IPS DF 4.7 (cell line): ENCODE data around the gene SLC12A5.

Experiments used
- DNase-seq: peaks from one replicate; pipeline ENCODE4 v3.0.0-alpha.2; 2013; ENCODE audit warnings: low spot score; ENCODE audit errors: extremely low read depth

Gene SLC12A5

DNA sequence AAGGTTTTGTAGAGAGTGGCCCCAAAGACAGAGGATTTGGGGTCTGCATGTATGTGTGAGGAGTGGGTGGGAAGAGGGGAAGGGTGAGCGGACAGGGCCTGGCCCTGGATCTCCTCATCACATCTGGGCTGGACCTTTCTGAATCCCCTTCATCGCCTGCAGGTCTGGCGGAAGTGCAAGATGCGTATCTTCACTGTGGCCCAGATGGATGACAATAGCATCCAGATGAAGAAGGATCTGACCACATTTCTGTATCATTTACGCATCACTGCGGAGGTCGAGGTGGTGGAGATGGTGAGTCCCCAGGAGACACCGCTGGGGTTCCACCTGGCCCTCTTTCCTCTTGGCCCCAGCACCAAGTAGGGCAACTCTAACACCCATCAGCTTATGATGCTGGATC lies 24.4 kb downstream of the SLC12A5 start:
- DNase-seq: no peak

DNA sequence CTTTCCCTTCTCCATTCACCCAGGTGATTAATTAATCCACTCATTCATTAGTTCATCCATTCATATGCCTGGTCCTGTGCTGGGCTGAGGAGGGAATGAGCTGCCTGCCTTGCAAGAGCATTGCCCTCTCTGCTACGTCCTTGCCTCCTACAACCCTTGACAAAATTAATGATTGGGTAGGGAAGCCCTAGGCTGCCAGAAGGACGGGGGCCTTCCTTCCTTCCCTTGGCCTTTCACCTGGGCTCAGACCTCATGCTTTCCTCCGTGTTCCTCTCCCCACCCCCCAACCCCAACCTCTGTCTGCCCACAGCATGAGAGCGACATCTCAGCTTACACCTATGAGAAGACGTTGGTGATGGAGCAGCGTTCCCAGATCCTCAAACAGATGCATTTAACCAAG lies 25.6 kb downstream of the SLC12A5 start:
- no peak for DNase-seq

DNA sequence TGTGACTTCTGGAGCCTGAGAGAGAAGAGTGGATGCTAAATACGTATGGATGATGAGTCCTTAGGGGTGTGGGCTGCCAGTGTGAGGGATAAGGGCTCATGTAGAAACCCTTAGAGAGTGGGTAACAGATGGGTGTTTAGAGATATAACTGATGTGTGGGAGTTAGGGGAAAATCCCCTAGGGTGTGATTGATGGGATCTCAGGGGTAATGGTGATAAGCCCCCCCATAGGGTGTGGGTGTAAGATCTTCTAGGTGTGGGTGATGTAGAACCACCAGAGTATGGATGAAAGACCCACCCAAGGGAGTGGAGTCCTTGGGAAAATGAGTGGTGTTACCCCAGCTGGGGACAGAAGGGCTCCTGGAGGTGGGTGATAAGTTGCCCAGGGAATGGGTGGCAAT lies 26.3 kb downstream of the SLC12A5 start:
- DNase-seq: no peak

DNA sequence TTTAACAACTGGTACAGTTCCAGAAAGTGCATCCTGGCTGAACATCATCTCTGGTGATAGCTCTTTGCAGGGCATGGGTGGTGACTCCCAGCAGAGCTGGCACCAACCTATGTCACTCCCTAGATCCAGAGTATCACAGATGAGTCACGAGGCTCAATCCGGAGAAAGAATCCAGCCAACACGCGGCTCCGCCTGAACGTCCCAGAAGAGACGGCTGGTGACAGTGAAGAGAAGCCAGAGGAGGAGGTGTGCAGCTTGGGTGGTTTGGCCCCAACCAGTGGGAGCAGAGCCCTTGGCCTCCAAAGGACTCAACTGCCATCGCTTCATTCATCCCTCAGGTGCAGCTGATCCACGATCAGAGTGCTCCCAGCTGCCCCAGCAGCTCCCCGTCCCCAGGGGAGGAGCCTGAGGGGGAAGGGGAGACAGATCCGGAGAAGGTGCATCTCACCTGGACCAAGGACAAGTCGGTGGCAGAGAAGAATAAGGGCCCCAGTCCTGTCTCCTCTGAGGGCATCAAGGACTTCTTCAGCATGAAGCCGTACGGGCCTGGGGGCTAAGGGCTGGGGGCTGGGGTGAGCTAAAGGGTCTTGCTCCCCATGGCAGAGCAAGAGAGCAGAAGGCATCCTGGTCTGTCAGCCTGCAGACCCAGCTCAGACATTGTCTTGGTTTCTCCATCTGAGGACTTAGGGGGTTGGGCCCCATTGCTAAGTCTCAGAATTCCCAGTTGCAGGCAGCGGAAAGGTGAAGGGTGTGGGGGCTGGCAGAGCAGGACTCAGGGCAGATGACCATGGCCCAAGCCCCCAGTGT lies 27.2 kb downstream of the SLC12A5 start:
- no peak for DNase-seq

DNA sequence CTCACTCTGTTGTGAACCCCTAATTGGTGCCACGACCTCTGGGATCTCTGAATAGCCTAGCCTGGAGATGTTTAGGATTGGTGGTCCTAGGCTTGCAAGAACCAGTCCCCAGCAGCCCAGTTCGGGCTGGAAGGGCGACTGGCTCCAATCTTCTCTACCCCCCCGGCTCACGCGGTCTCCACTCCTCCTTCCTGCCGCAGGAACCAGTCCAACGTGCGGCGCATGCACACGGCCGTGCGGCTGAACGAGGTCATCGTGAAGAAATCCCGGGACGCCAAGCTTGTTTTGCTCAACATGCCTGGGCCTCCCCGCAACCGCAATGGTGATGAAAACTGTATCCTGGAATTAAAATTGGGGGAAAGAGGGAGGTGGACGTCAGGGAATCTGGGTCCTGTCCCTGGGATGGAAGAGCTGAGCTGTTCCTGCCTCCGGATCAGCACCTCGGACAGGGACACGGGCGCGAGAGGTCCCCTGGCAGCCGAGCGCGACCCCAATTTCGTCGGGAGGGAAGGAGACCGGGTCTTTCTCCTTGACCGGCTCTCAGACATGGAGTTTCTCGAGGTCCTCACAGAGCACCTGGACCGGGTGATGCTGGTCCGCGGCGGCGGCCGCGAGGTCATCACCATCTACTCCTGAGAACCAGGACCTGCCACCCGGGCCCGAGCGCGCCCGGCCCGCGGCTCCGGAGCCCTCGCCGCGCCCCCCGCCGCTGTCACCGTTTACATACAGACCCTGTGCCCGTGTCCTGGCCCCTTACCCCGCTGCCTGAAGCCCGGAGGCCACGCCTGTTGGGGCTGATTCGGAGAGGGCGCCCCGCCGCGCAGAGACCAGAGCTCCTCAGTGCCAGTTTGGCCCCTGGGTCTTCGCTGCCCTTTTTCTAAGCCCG lies 28.2 kb downstream of the SLC12A5 start:
- DNase-seq: no peak

DNA sequence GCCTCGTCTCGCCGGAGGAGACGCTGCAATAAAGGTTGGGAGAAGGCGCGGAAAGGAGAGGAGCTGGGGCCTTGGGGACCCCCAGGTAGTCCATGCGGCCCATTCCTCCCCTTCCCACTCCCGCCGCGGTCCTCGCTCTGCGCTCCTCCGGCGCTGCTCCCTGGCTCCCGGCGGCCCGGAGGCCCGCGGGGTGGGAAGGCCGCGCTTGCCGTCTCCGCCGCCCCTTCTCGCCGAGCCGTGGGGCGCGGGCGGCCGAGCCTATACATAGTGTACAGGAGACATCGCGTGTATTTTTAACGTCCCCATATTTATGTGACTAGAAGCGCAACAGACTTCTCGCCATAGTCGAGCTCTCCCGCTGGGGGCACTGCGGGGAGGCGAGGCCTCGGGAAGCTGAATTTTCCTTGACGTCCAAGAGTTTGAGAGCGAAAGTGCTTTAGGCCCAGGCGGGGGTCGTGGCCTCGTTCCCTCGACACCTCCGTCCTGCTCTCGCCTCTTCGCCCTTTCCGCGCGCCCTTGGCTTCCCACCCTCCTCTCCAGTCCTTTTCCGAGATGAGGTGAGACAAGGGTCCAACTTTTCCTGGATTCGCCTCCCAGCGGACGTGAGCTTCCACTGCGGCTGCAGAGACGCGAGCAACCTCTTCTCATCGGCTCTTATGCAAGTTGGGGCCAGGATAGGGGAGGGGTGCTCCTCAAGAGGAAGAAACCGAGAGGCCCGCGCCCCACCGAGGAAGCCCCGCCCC lies 29.0 kb downstream of the SLC12A5 start:
- no peak for DNase-seq

DNA sequence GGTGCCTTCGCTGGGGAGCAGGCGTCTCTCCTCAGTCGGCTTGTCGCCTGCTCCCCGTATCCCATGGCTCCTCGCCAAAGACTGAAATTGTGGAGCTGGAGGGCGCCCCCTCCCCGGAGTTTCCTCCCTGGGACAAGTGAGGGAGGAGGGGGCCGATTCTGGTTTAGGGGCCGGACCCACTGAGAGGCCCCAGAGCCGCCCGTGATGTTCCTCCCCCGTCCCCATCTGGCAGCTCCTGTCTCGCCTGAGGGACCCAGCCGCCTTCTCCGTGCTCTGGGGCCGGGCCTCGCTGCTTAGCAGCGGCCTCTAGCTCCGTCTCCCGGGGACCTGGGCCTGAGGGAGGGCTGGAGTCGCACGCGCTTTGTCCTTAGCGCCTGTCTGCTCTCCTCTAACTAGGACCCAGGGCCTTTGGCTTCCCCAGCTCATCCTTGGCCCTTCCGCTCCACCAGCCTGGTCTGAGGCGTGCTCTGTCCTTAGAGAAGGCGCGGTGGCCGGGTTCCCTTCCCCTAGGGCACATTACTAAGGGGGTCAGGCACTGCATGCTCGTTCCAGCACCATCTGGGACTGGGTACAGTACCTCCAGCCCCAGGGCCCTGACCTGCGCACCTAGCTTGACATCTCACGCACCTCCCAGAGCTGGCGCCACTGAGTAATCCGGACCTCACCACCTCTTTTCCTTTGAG lies 29.7 kb downstream of the SLC12A5 start:
- no peak for DNase-seq

DNA sequence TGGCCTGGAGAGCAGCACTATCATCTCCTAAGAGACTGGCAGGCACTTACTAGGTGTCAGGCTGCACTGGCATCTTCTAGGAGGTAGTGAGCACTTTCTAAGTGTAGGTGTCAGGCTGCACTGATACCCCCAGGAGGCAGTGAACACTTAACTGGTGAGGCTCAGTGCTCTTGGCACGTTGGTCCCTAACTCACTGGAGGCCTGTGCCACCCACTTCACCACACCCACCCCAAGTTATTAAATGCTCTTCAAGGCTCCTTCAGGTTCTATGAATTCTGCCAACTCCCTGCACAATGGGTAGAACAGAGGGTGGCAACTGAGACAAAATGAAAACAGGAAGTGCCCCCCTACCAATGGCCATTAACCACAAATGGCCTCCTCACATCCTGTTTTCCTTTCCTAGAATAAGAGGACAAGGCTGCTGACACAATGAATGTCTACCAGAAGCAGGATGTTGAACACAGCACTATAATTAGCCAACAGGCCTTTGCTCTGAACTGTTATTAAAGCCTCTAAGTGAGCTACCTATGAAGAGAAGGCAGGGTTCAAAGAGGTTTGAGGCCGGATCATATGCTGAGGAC lies 31.4 kb downstream of the SLC12A5 start:
- no peak for DNase-seq

DNA sequence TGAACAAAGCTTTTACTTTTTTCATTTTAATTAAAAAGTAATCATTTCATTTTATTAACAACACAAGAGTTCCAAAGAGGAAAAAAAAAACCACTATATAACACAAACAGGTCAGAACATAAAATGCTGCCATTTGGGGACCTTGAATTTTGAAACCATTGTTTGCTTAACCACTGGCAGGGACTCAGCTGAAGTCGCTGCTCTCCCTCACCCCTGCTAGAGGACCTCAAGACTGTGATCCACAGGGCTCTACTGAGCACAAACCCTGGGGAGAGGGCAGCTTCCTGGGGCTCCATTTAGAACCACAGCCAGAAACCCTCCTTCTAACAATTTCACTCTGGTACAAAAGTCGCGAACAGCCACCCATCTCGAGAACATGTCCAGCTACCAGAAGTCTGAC lies 32.0 kb downstream of the SLC12A5 start:
- no peak for DNase-seq

DNA sequence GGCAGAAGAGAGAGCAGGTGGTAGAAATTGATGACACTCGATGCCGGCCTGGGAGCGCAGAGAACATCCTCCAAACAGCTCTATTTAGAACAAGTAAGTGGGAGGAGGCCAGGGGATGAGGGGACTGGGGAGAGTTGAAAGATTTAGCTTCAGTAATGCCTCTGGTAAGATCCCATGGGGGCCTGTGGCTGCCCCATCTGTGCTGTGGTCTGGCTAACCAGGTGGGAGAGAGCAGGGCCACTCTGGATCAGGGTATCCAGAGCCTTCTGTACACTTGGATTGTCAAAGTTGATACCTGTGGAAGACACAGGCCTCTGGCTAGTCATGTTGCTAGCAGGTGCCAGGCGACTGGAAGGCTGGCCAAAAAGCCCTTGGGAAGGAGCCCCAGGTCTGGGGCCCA lies 33.1 kb downstream of the SLC12A5 start:
- no peak for DNase-seq

DNA sequence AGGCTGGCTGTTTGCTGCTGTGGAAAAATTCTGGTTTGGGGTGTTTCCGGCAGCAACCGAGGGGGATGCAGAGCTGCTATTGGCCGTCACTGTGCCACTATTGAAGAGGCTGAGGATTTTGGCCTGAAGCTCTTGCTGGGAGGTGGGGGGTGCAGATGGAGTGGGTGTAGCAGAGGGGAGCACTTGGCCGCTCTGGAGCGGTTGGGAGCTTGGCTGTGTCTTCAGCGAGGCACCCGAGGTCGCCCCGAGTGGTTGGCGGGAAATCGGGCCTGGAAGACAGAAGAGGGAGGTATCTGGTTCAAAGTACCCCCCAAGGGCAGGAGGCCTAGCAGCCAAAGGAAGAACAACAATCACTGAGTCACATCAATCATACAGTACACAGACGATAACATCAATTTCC lies 33.6 kb downstream of the SLC12A5 start:
- DNase-seq: no peak

DNA sequence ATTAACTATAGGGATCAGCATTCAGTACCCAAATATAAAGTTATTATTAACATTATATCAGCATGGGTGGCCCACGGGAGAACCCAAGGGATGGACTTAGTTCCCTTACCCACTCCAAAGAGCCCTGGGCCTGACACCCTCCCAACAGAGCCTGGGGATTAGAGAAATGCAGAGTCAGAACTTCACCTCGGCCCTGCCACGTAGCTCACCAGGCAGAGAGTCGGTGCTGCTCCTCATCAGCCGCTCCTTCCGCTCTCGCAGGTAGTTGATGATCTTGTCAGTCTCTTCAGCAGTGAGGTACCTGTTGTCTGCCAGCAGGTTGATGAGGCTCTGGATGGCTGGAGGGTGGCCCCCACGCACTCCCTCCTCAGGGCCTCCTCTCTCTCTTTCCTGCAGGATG lies 34.1 kb downstream of the SLC12A5 start:
- no peak for DNase-seq

DNA sequence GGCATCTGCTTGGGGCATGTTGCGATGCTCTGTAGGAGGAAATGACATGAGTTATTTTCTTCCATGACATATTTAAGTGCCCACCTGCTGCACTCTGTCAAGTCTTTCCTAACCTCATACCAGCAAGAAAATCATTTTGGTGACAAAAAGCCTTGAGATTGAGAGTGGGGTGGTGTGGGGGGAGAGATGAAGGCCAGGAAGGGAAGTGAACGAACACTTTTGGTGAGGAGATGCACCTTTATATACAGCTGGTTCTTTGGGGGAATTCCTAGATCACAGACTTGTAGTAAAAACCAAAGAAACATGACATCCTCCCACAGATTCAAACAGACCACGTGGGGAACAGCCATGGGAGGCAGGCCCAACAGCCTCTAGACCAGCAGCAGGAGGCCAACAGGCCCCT lies 34.6 kb downstream of the SLC12A5 start:
- no peak for DNase-seq

DNA sequence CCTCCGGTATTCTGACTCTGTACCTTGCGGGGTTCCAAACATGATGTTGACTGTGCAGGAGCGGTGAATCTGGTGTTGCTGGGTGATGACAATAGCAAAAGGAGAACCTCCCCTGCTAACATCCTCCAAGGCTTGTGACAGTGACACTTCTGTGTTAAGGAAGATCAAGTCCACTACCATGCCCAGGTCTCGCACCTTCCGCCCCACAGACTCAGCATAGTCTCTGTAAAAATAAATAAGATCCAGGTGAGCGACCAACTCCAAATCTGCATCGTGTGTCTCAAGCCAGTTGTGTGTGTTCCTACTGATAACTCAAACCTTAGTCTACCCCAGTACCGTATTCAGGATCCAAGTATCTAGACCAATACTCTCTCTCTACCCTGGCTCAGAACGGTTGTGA lies 36.0 kb downstream of the SLC12A5 start:
- DNase-seq: no peak

DNA sequence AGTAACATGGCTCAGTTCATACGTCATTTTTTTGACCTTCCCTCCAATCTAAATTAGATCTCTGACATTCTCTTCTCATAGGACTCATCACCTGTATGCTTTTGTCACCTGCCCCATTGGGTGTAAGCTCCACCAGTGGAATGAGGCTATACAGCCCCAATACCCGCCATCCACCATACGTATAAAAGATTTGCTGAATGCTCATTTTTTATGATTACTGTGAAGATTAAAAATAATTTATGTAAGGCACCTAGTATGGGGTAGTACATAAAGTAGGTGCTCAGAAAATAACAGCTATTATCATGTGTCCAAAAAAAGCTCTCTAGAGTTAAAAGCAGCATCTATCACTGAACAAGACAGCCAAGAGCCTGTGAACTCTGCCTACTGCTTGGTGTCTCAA lies 36.7 kb downstream of the SLC12A5 start:
- no peak for DNase-seq

DNA sequence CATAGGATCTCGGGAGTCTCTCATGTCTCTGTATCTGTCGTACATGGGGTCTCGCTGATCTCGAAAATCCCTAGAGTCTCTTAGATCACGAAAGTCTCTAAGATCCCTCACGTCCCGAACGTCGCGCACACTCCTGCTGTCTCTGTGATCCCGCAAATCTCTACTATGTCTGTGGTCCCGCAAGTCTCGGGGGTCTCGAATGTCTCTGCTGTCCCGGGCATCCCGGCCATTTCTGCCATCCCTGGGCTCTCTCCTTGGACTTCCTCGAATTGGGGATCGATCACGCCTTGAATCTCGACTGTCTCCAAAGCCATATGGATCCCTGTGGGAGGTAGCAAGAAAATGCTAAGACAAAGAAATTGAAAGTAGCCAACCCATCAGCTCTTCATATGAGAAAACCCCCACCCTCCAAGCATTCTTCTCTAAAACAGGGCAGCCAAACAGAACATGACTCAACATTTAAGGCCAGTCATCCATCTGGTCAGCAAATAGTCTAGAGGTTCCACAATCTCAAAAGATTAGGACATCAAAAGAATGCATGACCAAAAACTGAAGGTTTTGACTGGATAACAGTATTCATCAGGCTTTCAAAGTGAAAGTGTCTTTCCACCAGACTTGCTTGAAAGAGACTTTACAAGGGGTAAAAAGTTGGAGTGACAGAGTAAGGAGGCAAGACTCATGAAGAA lies 41.3 kb downstream of the SLC12A5 start:
- no peak for DNase-seq

DNA sequence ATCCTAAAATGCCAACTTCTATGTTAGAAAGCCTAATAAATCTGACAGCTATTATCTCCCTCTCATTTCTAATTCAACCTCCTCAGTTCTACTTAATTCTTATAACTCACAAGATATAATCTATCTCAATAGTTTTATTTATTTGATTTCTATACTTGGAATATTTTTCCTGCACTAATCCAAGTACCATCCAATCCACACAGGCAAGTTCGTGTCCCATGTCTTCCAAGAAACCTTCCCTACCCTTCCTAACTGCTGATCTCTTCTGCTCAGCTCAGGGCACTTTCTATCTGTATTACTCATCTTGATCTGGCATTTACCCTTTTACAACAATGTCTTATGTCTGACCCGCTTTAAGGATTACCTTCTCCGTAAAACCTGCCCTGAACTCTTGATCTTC lies 42.6 kb downstream of the SLC12A5 start:
- DNase-seq: no peak

DNA sequence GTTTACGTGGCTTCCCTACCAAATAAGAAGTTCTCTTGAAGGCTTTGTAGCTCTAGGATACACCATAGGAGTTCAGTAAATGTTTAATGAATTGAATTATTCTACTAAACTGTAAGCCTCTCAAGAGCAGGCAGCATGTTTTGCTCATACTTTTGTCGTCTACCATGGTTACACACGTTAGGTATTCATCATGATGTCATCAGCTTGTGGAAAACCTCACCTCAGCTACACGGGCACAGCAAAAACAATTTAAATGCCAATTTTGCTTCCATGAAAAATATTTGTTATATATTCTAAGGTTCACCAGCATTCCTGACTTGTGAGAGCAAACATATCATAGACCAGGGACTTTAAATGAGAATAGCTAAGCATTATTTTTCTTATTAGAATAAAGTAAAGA lies 44.0 kb downstream of the SLC12A5 start:
- no peak for DNase-seq

DNA sequence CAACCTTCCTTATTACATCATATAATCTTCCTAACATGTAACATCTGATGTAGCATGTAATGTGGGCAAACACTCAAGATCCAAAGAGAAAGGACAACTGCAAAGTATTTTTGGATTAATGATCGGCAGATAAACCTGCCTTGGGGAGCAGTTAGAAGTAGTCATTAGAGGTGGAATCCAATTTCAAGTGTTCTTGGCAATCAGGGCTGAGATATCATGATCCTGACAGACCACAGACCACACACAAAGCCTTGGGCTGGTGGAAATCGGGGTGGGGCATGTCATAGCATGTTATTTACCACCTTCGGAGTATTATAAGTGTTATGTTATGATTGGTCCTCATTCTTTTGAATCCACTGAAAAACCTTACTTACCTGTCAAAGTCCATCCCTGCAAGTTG lies 44.4 kb downstream of the SLC12A5 start:
- DNase-seq: no peak

DNA sequence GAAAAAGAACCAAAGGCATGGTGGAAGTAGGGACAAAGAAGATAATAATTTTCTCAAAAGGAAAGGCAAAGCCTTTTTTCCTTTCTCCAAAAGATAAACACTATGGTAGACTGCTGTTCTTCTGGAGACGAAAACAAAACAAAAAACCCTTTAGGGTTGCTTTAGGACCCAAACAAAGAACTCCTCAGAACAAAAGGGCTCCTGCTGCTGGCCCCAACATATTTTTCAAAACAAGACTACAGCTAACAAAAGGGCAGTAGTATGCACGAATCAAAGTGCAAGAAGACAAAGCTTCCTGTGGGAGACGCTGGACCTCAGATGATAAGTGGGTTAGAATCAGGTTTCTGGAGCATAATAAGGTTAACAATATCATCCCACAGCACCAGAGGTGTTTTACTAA lies 45.0 kb downstream of the SLC12A5 start:
- no peak for DNase-seq

DNA sequence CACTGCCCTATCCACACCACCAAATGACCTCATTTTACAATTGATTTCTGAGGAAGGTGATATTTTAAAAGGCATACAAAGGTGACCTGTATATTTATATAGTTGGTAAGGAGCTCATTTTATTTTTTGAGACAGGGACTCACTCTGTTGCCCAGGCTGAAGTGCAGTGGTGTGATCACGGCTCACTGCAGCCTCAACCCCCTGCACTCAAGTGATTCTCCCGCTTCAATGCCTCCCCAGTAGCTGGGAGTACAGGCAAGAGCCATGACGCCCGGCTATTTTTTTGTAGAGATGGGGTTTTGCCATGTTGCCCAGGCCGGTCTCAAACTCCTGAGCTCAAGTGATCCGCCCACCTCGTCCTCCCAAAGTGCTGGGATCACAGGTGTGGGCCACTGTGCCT lies 47.8 kb downstream of the SLC12A5 start:
- no peak for DNase-seq
